A549 (cell line): ENCODE measurements around the gene RTN4R.

Experiments used
- CBX8 ChIP-seq: fragments of 200-600 bp; sonication (generic); IDR thresholded peaks from 2 replicates; pipeline ENCODE4 v1.6.1; 2016
- CEBPB ChIP-seq, 2 experiments: fragments of >200 bp in 1 of 2; sonication (Bioruptor Twin) in 1 of 2; formaldehyde crosslinking in 1 of 2; IDR thresholded peaks; 2 replicates each; pipeline ENCODE4 v1.6.1; 2012 to 2016
- CHD4 ChIP-seq: fragments of 200-600 bp; sonication (generic); IDR thresholded peaks from 2 replicates; pipeline ENCODE4 v1.6.1; 2016; ENCODE audit warnings: antibody characterized with exemption, mild to moderate bottlenecking, borderline replicate concordance
- CTCF ChIP-seq: fragments of >200 bp; sonication (Bioruptor Twin); formaldehyde crosslinking; IDR thresholded peaks from 3 replicates; pipeline ENCODE4 v1.5.1; 2016
- HES2 ChIP-seq: fragments of >200 bp; sonication (Bioruptor Twin); formaldehyde crosslinking; IDR thresholded peaks from 2 replicates; pipeline ENCODE4 v1.6.1; 2016
- JUN ChIP-seq, 2 experiments: fragments of >200 bp; sonication (Bioruptor Twin); formaldehyde crosslinking; IDR thresholded peaks; 2 replicates in 1 of 2; 3 replicates in 1 of 2; pipeline ENCODE4 v1.6.1; 2016 to 2017
- MAX ChIP-seq: IDR thresholded peaks from 2 replicates; pipeline ENCODE4 v1.6.1; 2012
- REST ChIP-seq: fragments of 200-600 bp; sonication (generic); IDR thresholded peaks from 2 replicates; pipeline ENCODE4 v1.6.1; 2016; ENCODE audit warnings: antibody characterized with exemption, mild to moderate bottlenecking, moderate library complexity
- USF2 ChIP-seq: fragments of 450-650 bp; IDR thresholded peaks from 2 replicates; pipeline ENCODE4 v1.6.1; 2014; ENCODE audit warnings: antibody characterized with exemption

GRCh38 chr22:20204311-20204710 is 63.8 kb downstream of the RTN4R start:
- no peak for TF ChIP-seq JUN (IDR thresholded peaks at IDR 0.05)
- no peak for TF ChIP-seq USF2
- TF ChIP-seq HES2 = no peak
- TF ChIP-seq CTCF = no peak
- no peak for TF ChIP-seq CEBPB (IDR thresholded peaks at IDR 0.05)
- TF ChIP-seq REST = no peak
- TF ChIP-seq MAX = no peak
- no peak for TF ChIP-seq CHD4
- no peak for TF ChIP-seq CBX8
